Middle frontal gyrus (tissue), 1 donor: ENCODE measurements around the gene NFIC.
"Not testable (repeated sequence)": the region's sequence is repeated elsewhere in the genome, so short reads cannot be mapped to it uniquely, and the experiment has no call there.

Experiments used
- DNase-seq: peaks from one replicate; pipeline ENCODE4 v3.0.0-alpha.2; 2015; ENCODE audit warnings: low spot score; ENCODE audit errors: extremely low spot score

The NFIC gene

GRCh38 chr19:3507371-3508120 lies 141.2 kb downstream of the NFIC start:
- DNase-seq, result no peak

GRCh38 chr19:3508121-3508661 lies 141.8 kb downstream of the NFIC start:
- DNase-seq, result not testable (repeated sequence)

DNA sequence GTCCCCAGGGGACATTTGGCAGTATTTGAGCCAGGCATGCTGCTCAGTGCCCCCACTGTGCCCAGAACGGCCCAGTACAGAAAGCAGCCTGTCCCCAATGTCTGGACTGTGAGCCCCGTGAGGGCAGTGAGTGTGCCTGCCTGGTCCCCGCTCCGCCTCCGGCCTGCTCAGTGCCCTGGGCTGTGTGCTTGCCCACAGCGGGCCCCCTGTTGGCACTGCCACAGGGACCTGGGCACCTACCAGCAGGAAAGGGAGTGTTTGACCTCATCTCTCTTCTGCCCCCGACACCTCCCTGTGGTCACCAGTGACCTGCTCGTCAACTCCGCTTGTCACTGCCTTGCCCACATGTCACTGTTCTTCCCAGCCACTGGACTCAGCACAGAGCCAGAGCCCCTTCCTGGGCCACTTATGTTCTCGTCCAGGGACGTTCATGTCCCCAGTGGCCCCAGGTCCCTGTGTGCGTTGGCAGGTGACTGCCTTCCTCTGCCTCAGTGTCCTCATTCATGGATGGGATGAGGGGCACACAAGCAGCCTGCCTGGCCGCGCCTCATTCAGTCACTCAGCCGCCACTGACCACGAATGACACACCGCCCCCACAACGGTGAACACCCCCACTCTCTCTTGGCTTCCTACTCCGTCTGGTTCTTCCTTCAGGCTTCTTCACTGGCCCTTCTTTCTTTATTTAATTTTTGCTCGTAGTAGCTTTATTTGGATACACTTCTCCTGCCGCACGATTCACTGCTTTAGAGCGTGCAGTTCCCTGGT lies 142.6 kb downstream of the NFIC start:
- no peak for DNase-seq

DNA sequence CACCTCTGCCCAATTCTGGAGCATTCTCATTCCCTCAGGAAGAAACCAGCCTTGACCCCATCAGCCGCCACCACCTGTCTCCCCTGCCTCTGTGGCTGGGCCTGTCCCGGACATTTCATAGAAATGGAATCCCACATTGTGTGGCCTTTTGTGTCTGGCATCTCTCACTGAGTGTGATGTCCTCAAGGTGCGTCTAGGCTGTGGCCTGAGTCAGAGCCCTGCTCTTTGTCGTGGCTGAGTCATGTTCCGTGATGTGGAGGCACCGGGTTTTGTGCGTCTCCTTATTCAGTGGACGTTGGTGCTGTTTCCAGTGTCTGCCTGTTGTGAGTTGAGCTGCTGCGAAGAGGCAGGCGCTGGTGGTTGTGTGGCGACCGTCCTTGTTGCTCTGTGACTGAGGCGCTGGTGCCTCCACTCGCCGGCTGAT lies 143.2 kb downstream of the NFIC start:
- no peak for DNase-seq

GRCh38 chr19:3510727-3511126 lies 144.3 kb downstream of the NFIC start:
- no peak for DNase-seq

GRCh38 chr19:3511506-3512251 lies 145.3 kb downstream of the NFIC start:
- no peak for DNase-seq

DNA sequence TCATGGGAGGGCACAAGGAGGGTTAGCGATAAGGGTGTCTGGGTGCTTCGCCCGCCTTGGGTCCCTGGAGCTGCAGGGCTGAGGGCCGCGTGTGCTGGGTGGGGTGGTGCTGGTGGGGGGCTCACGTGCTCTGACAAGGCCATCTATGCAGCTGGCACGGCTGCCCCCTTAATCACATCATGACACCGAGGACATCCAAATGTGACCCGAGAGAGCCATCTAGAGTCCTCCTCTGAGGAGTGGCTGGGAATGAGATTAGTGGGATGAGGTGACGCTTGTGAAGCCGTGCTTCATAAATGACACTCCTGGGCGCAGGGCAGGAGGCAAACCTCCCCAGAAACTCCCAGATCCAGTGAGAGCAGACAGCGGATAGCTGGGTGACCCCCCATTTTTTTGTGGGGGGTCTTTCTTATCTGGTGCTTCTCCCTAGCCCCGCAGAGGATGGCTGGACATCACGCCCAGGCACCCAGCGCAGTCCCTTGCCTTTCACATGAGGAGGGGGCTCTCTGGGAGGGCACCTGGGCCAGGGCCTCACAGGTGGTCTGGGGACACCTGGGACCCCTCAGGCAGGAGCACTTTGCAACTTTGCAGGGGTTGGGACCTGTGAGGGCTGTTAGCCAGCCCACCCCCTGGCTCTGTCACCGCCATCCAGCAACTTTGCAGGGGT lies 146.3 kb downstream of the NFIC start:
- DNase-seq, result no peak

DNA sequence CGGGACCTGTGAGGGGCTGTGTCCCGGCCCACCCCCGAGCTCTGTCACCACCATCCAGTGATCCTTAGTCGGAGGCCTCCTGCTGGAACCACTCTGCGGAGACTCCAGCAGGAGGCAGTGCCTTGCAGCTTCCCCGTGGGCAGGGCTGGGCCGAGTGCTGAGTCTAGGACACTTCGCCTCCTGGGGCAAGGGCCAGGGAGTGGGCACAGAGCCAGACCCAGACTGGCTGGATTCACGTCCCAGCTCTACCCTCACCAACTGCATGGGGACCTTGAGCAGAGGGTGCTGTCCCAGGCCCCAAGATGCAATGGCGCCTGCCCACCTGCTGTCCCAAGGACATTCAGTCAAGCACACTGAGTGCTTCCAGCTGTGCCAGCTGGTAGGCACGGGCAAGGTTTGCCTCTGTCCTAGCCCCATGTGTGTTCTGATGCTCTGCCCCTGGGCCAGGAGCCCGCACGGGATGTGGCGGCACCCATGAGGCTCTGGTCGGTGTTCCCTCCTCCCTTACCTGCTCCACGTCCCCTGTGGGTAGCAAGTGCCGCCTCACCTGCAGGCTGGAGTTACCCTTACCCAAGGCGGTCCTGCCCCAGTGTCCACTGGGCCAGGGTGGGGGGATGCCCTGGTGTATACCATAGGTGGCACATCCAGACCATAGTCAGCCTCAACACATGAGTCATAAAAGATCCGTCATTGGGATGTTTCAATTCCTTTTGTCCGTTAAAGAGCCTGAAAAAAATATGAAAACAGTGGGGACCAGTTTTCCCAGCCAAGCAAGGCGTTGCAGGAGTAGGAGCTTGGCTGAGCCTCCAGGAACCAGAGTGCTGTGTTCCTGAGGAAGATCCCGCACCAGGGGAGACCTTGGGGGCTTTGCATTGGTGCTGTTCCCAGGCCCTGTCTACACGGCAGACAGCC lies 147.1 kb downstream of the NFIC start:
- no peak for DNase-seq

DNA sequence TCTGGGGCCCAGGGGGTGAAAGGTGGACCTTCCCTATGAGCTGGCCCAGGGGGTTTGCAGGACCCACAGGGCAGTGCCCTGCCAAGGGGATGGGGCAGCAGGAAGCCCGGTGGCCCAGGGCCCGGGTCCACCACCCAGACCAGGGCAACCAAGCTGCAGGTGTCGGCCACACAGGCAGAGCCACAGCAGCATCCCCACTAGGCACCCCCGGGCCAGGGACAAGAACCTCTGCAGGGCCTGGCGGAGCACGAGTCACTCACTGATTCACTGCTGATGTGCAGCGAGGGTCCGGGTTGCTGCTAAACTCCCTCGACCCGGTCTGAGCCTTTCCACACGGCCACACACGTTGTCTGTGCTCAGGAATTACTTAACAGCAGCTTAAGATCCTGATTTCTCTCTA lies 148.5 kb downstream of the NFIC start:
- DNase-seq, result no peak

GRCh38 chr19:3515891-3516422 lies 149.6 kb downstream of the NFIC start:
- no peak for DNase-seq

DNA sequence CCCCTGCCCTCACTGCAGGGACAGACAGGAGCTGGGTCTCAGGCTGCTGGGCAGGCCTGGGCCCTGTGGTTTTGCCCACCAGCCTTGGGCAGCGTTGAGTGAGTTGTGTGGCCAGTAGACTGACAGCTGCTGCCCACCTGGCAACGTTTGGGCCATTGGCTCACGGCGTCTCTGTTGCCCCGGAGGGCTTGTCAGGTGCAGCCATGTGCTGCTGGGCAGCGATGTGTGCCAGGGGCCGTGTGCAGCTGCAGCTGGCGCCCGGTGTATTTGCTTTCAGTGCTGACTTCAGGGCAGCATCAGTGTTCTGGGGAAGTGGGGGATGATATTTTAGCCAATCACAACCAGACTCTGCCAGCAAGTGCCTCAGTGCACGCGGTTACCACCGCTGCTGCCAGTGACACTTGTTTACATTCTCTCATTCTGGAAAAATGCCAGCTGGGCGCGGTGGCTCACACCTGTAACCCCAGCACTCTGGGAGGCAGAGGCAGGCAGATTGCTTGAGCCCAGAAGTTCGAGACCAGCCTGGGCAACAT lies 150.4 kb downstream of the NFIC start:
- no peak for DNase-seq

- no peak for DNase-seq
Observed at GRCh38 chr19:3517638-3518037, 151.3 kb downstream of the NFIC start.

- DNase-seq, result no peak
Observed at GRCh38 chr19:3518255-3518654, 151.9 kb downstream of the NFIC start.

- no peak for DNase-seq
Observed at GRCh38 chr19:3518659-3519058, 152.3 kb downstream of the NFIC start.
